ENCODE results near the gene APOA4. TPM values are rescaled to one million over a fixed set of nuclear protein-coding genes. Genes with fewer than 3 reads are reported as not detected.

APOA4 gene
- total RNA-seq (2021; ENCODE audit: unreplicated experiment) (not detected), Bru-seq, nascent RNA (not detected), BruChase-seq, experiment 1, labeled RNA remaining after a 2-hour chase (not detected), BruChase-seq, experiment 2, labeled RNA remaining after a 6-hour chase (not detected)
- not detected for polyA plus RNA-seq (2012; ENCODE audit: insufficient read length)
- long read RNA-seq, result 0 reads

- ChIA-PET CTCF (interaction anchor here (1.9 kb wide), 1 partner anchor 13 kb away, joined by 5 read pairs; no protein-coding TSS in a partner anchor), POLR2A (interaction anchor here (0.5 to 0.9 kb wide), 3 partner anchors 12 to 295 kb away, joined by 3 to 6 read pairs (median 4); no protein-coding TSS in a partner anchor)
- Histone ChIP-seq H3K36me3 (ENCODE audit: control insufficient read depth, insufficient read depth, low read length) (no peaks in the 10 kb centered on the region), H3K4me1 (ENCODE audit: control insufficient read depth, insufficient read depth, low read length) (no peaks in the 10 kb centered on the region), H3K9me3 (ENCODE audit: control insufficient read depth, insufficient read depth, low read depth, low read length) (no peaks in the 10 kb centered on the region), H3K27me3 (ENCODE audit: control insufficient read depth, insufficient read depth, low read length) (no peaks in the 10 kb centered on the region), H3K27ac (ENCODE audit: low read length) (no peak within 1 kb of the TSS), H3K4me3 (ENCODE audit: low read depth in 2 of 2, low read length in 2 of 2) (no peak within 1 kb of the TSS)
- in situ Hi-C loops (cut with HindIII; ENCODE audit: low pct_unique_long_range_greater_than_20kb, low sequenced_read_pairs) (no loop called here), intact Hi-C loops (cut with micrococcal nuclease; ENCODE audit: unreplicated experiment) (no loop called here)
- ATAC-seq, result no peak
- BruUV-seq (replicated peaks), result no TSS peak
- no peak for DNase-seq (ENCODE audit: low read depth, low spot score)
- no peak for TF ChIP-seq REST (IDR thresholded peaks at IDR 0.05; ENCODE audit: insufficient read depth in 1 of 2, low read depth in 2 of 2, low read length in 1 of 2)
- no peak for TF ChIP-seq TCF7L2 (IDR thresholded peaks at IDR 0.05; ENCODE audit: low read depth, low read length)
- TF ChIP-seq CTCF (IDR thresholded peaks at IDR 0.05), result no peak
- TF ChIP-seq SIN3A (IDR thresholded peaks at IDR 0.05; ENCODE audit: borderline replicate concordance, insufficient read depth, low read depth, low read length), result no peak
- TF ChIP-seq POLR2AphosphoS5 (IDR thresholded peaks at IDR 0.05; ENCODE audit: low read depth, low read length), result no peak
These were observed at the start of gene APOA4 for GRCh38 chr11:116823031-116823843. APOA4 (minus strand) TSS chr11:116823304; CDS start chr11:116823191, 113 bp downstream.

GRCh38 chr11:116871248-116871647 is 48.1 kb upstream of the APOA4 start:
- BruUV-seq (replicated peaks), result no TSS peak
- no peak for ATAC-seq
- Histone ChIP-seq H3K36me3 (ENCODE audit: control insufficient read depth, insufficient read depth, low read length) (peaks cover 8% of the 10 kb centered on the region; the same call in 1 of the 2 replicates), H3K9me3 (ENCODE audit: control insufficient read depth, insufficient read depth, low read depth, low read length) (no peaks in the 10 kb centered on the region), H3K27me3 (ENCODE audit: control insufficient read depth, insufficient read depth, low read length) (no peaks in the 10 kb centered on the region), H3K27ac (ENCODE audit: low read length) (no peak overlapping the region), H3K4me1 (ENCODE audit: control insufficient read depth, insufficient read depth, low read length) (no peaks in the 10 kb centered on the region), H3K4me3 (ENCODE audit: low read depth in 2 of 2, low read length in 2 of 2) (no peak overlapping the region)
- ChIA-PET CTCF (interaction anchor here (0.6 to 0.8 kb wide), 2 partner anchors 29 to 75 kb away, joined by 3 to 6 read pairs; no protein-coding TSS in a partner anchor), POLR2A (no interaction called here)
- in situ Hi-C loops (cut with HindIII; ENCODE audit: low pct_unique_long_range_greater_than_20kb, low sequenced_read_pairs), result no loop called here
- intact Hi-C loops (cut with micrococcal nuclease; ENCODE audit: unreplicated experiment), result no loop called here
- no peak for TF ChIP-seq REST (IDR thresholded peaks at IDR 0.05; ENCODE audit: insufficient read depth in 1 of 2, low read depth in 2 of 2, low read length in 1 of 2)
- no peak for DNase-seq (ENCODE audit: low read depth, low spot score)

All from Panc1 (cell line).